GM12874 (cell line): ENCODE data around the gene LTBP1.

Source experiments
- CTCF ChIP-seq: IDR thresholded peaks from 2 replicates; pipeline ENCODE4 v1.5.1; 2011; ENCODE audit warnings: low read depth, mild to moderate bottlenecking, control low read depth, low read length, moderate library complexity; ENCODE audit not compliant: insufficient read depth

Gene LTBP1

GRCh38 chr2:33247365-33247764, 300.6 kb downstream of the LTBP1 start:
- no peak for TF ChIP-seq CTCF

- TF ChIP-seq CTCF: no peak
Observed at GRCh38 chr2:33250417-33251029, 303.8 kb downstream of the LTBP1 start.

- TF ChIP-seq CTCF: no peak
Observed at GRCh38 chr2:33256162-33256755, 309.5 kb downstream of the LTBP1 start.

- TF ChIP-seq CTCF: no peak
Observed at GRCh38 chr2:33258387-33258786, 311.6 kb downstream of the LTBP1 start.

GRCh38 chr2:33262097-33262496, 315.3 kb downstream of the LTBP1 start:
- TF ChIP-seq CTCF: no peak

GRCh38 chr2:33264766-33265165, 318.0 kb downstream of the LTBP1 start:
- TF ChIP-seq CTCF: no peak

GRCh38 chr2:33265584-33266338, 319.0 kb downstream of the LTBP1 start:
- TF ChIP-seq CTCF: no peak
